Keratinocyte (primary cell): ENCODE data around the gene DPH2. TPM values are rescaled to one million over a fixed set of nuclear protein-coding genes. Genes with fewer than 3 reads are reported as not detected.

Source experiments
- DNase-seq: peaks from one replicate; pipeline ENCODE4 v3.0.0-alpha.2; 2011; ENCODE audit warnings: low read depth, missing footprints, low spot score
- FAIRE-seq: peaks from 2 replicates; lab custom pipeline; 2011; peaks lifted over from hg19 to GRCh38; lab: Jason Lieb, UNC
- H2AFZ ChIP-seq: 2 replicates; pipeline ENCODE4 v1.6.0; 2012; ENCODE audit warnings: low read length, control low read depth, inconsistent platforms; ENCODE audit not compliant: control insufficient read depth
- H3K27ac ChIP-seq: 2 replicates; pipeline ENCODE4 v1.5.1; 2011; ENCODE audit warnings: low read length; ENCODE audit not compliant: control insufficient read depth, insufficient read depth
- H3K27me3 ChIP-seq: 3 replicates; pipeline ENCODE4 v1.6.0; 2011; ENCODE audit warnings: low read length; ENCODE audit not compliant: control insufficient read depth, insufficient read depth; ENCODE audit errors: extremely low read depth
- H3K36me3 ChIP-seq, 2 experiments: 2 replicates in 1 of 2; 3 replicates in 1 of 2; pipeline ENCODE4 v1.5.1; 2011; ENCODE audit warnings: low read length in 2 of 2, mild to moderate bottlenecking in 1 of 2; ENCODE audit not compliant: control insufficient read depth in 2 of 2, insufficient read depth in 2 of 2; ENCODE audit errors: extremely low read depth in 1 of 2
- H3K4me1 ChIP-seq: 3 replicates; pipeline ENCODE4 v1.5.1; 2011; ENCODE audit warnings: low read length; ENCODE audit not compliant: control insufficient read depth, insufficient read depth; ENCODE audit errors: extremely low read depth
- H3K4me2 ChIP-seq: 3 replicates; pipeline ENCODE4 v1.6.0; 2011; ENCODE audit warnings: low read depth, low read length; ENCODE audit not compliant: control insufficient read depth, insufficient read depth; ENCODE audit errors: extremely low read depth
- H3K4me3 ChIP-seq, 3 experiments: fragments of 200-600 bp in 1 of 3; sonication (generic) in 1 of 3; 2 replicates in 2 of 3; 3 replicates in 1 of 3; pipeline ENCODE4 v1.5.1; 2011 to 2016; ENCODE audit warnings: low read length in 3 of 3, mild to moderate bottlenecking in 3 of 3, control low read depth in 2 of 3, inconsistent platforms in 1 of 3, low read depth in 1 of 3, mixed read lengths in 1 of 3, mixed run types in 1 of 3, moderate library complexity in 1 of 3; ENCODE audit not compliant: control insufficient read depth in 2 of 3, insufficient read depth in 2 of 3; ENCODE audit errors: extremely low read depth in 1 of 3
- H3K79me2 ChIP-seq: 2 replicates; pipeline ENCODE4 v1.6.0; 2012; ENCODE audit warnings: low read length; ENCODE audit not compliant: control insufficient read depth, insufficient read depth
- H3K9ac ChIP-seq: 3 replicates; pipeline ENCODE4 v1.6.0; 2011; ENCODE audit warnings: low read length; ENCODE audit not compliant: control insufficient read depth, insufficient read depth; ENCODE audit errors: extremely low read depth
- H3K9me1 ChIP-seq: 3 replicates; pipeline ENCODE4 v1.6.0; 2011; ENCODE audit warnings: low read length; ENCODE audit not compliant: control insufficient read depth, insufficient read depth; ENCODE audit errors: extremely low read depth
- H3K9me3 ChIP-seq: 2 replicates; pipeline ENCODE4 v1.5.1; 2012; ENCODE audit warnings: low read depth, low read length; ENCODE audit not compliant: control insufficient read depth
- H4K20me1 ChIP-seq: 3 replicates; pipeline ENCODE4 v1.6.0; 2011; ENCODE audit warnings: low read length; ENCODE audit not compliant: control insufficient read depth, insufficient read depth; ENCODE audit errors: extremely low read depth
- EZH2 ChIP-seq: IDR thresholded peaks from one replicate; pipeline ENCODE4 v1.6.1; 2012; ENCODE audit warnings: inconsistent platforms, mild to moderate bottlenecking, low read length, moderate library complexity
- dilution Hi-C: fragments of 300-500 bp; cut with MboI; formaldehyde crosslinking; loops from one replicate; pipeline ENCODE4 v1.7.0; 2020; ENCODE audit warnings: low sequenced_read_pairs; ENCODE audit not compliant: extremely low pct_ligation_motif_present
- polyA plus RNA-seq, 5 experiments: library from polyadenylated mRNA; depleted of rRNA in 3 of 5; stranded (reverse) in 3 of 5; stranded (forward) in 1 of 5; unstranded in 1 of 5; fragments of >200 nt; gene quantifications; 1 replicate in 1 of 5; 2 replicates in 3 of 5; 3 replicates in 1 of 5; pipeline versions ENCODE4 v1.2.1 to v1.2.3, GENCODE V29; 2011 to 2012; ENCODE audit warnings: missing spikeins in 2 of 5, low read depth in 1 of 5, low replicate concordance in 1 of 5
- TF ChIP-seq, protein P1 (sequence below), 3 experiments: IDR thresholded peaks in 1 of 3; conservative IDR thresholded peaks in 1 of 3; optimal IDR thresholded peaks in 1 of 3; 2 replicates in 2 of 3; 3 replicates in 1 of 3; pipeline versions ENCODE3 to v1.5.1; 2011; ENCODE audit warnings: low read length in 3 of 3, mild to moderate bottlenecking in 3 of 3, moderate library complexity in 2 of 3, control low read depth in 1 of 3, inconsistent platforms in 1 of 3; ENCODE audit not compliant: insufficient read depth in 2 of 3; ENCODE audit errors: extremely low read depth in 1 of 3

DPH2 gene
- polyA plus RNA-seq, 1 donor (not counting 4 experiments of a cell fraction or from before 2014, with no cell fraction given), result 30.3 TPM

DNA sequence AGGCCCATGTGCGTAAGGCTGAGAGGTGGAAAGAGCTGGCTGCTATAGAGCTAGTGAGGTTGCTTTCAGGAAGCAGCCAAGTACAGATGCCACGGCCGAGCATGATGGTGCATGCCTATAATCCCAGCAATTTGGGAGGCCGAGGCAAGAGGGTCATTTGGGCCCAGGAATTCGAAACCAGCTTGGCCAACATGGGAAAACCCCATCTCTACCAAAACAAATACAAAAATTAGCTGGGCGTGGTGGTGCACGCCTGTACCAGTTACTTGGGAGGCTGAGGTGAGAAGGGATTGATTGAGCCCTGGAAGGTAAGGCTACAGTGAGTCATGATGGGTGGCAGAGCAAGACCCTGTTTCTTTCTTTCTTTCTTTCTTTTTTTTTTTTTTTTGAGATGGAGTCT, 24.3 kb downstream of the DPH2 start:
- H3K4me1 ChIP-seq, result peaks cover 23% of the 10 kb centered on the region
- no peak overlapping the region for H3K4me3 ChIP-seq
- dilution Hi-C loops, result no loop called here

DNA sequence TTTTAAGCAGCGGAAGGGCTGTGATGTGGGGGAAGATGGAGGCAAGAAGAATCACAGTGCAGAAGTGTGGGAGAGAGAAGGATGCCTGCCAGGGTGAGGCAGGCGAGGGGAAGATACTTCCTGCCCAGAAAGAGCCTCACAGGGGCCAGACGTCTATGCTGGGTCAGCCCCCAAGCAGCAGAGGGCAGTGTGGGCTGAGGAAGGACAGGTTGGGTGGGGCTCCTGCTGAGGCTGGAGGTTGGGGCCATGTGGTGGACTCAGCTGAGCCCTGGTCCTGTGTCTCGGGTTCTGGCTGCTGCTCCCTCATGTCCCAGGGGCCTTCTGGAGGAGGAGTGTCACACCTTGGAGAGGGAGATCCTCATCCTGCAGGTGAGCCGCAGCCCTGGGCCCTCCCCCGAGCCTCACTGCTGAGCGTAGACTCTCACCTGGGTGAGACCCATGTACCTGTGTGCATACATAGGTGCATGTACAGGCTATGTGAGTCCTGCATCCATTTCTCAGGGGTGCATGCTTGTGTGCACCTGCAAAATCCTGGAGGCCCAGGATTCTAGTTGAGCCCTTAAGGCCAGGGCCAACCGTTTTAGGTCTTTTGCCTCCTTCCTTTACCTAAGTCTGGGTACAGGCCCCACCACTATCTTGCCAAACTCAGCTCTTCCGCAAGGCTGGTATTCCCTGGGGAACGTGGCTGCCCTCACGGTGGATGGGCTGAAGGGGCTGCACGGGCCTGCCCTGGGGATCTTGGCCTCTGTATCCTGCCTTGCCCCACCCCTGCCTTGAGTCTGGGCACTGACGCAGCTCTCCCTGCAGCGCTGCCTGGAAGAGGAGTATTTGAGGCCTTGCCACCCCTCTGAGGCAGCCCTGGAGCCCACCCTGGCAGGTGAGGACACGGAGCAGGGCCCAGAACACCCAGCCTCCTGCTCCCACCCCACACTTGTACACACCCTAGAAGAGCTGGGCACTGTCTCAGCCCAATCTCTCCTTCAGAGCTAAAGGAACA, 25.3 kb downstream of the DPH2 start:
- no peaks in the 10 kb centered on the region for H3K9me3 ChIP-seq
- H3K4me2 ChIP-seq, result no peak overlapping the region
- no peaks in the 10 kb centered on the region for H3K27me3 ChIP-seq
- FAIRE-seq, result no peak
- H3K79me2 ChIP-seq, result no peaks in the 10 kb centered on the region
- H2AFZ ChIP-seq, result no peak overlapping the region
- H3K36me3 ChIP-seq, result peaks cover 2 to 3% of the 10 kb centered on the region in 2 experiments
- H4K20me1 ChIP-seq, result no peaks in the 10 kb centered on the region
- H3K9me1 ChIP-seq, result no peaks in the 10 kb centered on the region
- TF ChIP-seq, protein P1, sequence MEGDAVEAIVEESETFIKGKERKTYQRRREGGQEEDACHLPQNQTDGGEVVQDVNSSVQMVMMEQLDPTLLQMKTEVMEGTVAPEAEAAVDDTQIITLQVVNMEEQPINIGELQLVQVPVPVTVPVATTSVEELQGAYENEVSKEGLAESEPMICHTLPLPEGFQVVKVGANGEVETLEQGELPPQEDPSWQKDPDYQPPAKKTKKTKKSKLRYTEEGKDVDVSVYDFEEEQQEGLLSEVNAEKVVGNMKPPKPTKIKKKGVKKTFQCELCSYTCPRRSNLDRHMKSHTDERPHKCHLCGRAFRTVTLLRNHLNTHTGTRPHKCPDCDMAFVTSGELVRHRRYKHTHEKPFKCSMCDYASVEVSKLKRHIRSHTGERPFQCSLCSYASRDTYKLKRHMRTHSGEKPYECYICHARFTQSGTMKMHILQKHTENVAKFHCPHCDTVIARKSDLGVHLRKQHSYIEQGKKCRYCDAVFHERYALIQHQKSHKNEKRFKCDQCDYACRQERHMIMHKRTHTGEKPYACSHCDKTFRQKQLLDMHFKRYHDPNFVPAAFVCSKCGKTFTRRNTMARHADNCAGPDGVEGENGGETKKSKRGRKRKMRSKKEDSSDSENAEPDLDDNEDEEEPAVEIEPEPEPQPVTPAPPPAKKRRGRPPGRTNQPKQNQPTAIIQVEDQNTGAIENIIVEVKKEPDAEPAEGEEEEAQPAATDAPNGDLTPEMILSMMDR (optimal IDR thresholded peaks at IDR 0.05 in 1 of 3, IDR thresholded peaks at IDR 0.05 in 1 of 3, conservative IDR thresholded peaks at IDR 0.05 in 1 of 3; ENCODE audit: extremely low read depth in 1 of 3, insufficient read depth in 2 of 3, low read length in 3 of 3), result peak; percentile 19 to 59 (median 32)
- TF ChIP-seq EZH2, result no peak
- H3K9ac ChIP-seq, result no peak overlapping the region
- dilution Hi-C loops, result no loop called here
- DNase-seq, result no peak
- no peak overlapping the region for H3K4me3 ChIP-seq
- H3K4me1 ChIP-seq, result peaks cover 23% of the 10 kb centered on the region
- H3K27ac ChIP-seq, result no peak overlapping the region

More for the DNA sequence above, 24.3 kb downstream of the DPH2 start:
- Histone ChIP-seq H2AFZ (no peak overlapping the region), H3K27me3 (no peaks in the 10 kb centered on the region), H3K9me1 (no peaks in the 10 kb centered on the region), H3K9me3 (no peaks in the 10 kb centered on the region), H3K9ac (no peak overlapping the region), H3K4me2 (no peak overlapping the region), H4K20me1 (no peaks in the 10 kb centered on the region), H3K36me3 (peaks cover 0 to 2% of the 10 kb centered on the region in 2 experiments), H3K79me2 (no peaks in the 10 kb centered on the region), H3K27ac (no peak overlapping the region)
- DNase-seq (no peak), FAIRE-seq (no peak)
- TF ChIP-seq, protein P1 (optimal IDR thresholded peaks at IDR 0.05 in 1 of 3, IDR thresholded peaks at IDR 0.05 in 1 of 3, conservative IDR thresholded peaks at IDR 0.05 in 1 of 3; ENCODE audit: extremely low read depth in 1 of 3, insufficient read depth in 2 of 3, low read length in 3 of 3), result no peak
- TF ChIP-seq EZH2, result no peak
